T-helper 2 cell (primary cell): ENCODE data around the gene PLAGL2.

Experiments used
- DNase-seq, 5 experiments: peaks; one replicate each; pipeline versions ENCODE4 v3.0.0 to v3.0.0-alpha.2; 2012 to 2022

The PLAGL2 gene

DNA sequence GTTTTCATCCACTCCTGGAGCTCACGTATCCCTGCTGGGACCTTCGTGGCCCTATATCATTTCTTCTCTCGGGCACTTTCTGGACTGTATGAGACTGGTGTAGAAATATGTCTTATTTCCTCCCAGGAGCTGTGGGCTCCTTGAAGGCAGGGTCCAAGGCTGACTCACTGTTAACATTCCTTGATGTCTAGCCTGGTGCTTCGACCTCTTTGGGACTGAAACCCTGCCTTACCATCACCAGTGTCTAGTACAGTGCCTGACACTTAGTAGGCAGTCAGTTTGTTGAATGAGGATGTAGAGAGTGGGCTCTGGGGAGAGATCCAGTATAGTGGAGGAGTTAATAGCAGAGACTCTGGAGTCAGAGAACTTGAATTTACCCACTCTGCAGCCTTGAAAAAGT lies 23.7 kb upstream of the PLAGL2 start:
- DNase-seq = no peak

DNA sequence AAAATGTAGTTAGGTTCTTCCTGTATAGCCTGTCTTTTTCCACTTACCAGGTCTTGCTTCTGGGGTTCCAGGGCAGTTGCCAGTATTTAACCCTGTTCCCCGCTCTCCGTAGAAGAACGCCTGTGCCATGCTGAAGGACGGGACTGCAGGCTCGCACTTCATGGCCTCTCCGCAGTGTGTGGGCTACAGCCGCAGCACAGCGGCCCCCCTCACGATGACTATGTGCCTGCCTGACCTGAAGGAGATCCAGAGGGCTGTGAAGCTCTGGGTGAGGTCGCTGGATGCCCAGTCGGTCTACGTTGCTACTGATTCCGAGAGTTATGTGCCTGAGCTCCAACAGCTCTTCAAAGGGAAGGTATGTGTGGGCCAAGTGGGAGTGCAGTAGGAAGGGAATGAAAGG lies 23.2 kb upstream of the PLAGL2 start:
- no peak for DNase-seq

DNA sequence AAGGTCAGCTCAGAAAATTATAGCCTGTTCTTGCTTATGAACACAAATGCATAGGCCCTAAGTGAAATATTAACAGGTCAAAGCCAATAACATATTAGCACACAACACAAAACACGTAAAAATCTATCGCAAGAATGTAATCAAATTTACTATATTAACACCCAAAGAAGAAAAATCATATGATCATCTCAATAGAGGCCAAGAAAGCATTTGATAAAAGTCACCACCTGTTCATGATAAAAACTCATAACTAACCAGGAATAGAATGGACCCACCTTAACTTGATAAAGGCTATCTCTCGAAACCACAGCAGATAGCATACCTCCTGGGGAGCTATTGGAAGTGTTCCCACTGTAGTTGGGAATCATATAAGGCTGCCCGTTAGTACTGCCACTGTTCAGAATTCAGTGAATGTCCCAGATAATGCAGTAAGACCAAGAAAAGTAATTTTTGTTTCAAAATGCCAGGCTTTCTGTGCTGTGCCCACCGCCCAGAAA lies 21.8 kb upstream of the PLAGL2 start:
- DNase-seq = no peak

DNA sequence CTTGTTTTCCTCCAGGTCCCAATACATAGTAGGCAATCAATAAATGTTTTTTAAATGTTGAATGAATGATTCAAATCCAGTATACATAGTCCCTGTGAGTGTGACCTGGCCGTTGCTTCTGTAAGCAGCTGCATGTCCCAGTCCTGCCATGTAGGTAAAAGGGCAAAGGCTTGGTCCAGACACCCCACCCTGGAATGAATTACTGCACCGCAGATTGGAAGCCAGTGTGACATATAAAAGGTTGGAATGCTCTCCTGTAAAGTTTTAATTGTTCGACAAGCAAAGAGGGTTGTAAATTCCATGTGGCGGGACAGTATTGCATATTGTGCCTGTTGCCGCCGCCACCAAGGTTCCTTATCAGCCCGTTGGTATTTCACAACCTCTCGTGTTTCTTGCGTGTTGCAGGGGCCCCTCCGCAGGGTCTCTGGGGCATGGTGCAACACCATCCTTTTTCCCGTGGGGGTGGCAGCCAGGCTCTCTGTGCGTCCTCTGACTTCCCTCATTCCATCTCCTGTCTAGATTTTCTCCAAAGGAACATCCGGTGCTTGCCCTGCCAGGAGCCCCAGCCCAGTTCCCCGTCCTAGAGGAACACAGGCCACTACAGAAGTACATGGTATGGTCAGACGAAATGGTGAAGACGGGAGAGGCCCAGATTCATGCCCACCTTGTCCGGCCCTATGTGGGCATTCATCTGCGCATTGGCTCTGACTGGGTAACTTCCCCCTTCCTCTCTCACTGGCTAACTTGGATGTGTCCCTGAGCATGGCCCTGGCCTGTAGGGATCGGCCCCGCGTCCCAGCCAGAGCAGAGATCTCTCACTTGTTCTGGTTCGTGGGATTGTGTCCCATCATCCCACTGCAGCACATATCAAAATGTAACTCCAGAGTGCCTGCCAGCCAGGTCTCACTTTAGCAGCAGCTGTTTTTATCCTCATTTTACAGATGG lies 20.5 kb upstream of the PLAGL2 start:
- DNase-seq = no peak

DNA sequence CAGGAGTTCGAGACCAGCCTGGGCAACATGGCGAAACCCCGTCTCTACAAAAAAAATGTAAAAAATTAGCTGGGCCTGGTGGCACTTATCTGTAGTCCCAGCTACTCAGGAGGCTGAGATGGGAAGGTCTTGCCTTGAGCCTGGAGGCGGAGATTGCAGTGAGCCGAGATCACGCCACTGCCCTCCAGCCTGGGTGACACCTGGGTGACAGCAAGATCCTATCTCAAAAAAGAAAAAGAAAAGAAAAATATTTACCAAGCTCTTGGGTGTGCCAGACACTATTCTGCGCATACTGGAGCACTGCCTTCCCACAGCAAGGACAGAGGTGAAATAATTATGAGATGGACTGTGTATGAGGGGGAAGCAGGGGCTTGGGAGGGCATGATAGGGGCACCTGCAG lies 19.8 kb upstream of the PLAGL2 start:
- no peak for DNase-seq

DNA sequence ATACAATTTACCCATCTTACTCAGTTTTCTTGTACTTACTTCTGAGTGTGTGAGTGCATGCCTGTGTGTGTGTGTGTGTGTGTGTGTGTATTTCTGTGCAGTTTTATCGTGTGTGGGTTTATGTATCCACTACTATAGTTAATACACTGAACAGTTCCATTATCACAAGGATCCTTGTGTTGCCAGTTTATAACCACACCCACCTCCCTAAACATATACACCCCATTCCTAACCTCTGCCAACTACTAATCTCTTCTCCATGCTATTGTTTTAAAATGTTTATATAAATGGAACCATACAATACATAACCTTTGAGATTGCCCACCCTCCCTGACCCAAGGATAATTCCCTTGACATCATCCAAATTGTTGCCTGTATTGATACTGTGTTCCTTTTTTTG lies 18.8 kb upstream of the PLAGL2 start:
- DNase-seq = no peak

DNA sequence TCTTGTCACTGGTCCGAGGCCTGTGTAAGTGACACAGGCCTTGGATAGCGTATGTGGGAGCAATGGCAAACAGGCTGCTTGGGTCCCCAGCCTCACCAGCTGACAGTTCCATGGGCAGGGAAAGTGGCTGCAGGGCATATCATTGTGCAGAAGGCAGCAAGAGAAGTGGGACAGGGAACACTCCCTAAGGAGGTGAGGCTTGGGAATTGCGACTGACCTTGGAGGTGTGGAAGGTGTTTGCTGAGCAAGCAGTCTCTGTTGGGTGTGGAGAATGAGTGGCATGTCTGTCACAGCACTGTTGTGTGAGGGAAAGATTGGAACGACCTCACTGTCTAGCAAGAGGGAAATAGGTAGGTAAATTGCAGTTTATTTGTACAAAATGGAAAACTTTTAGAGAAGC lies 16.9 kb upstream of the PLAGL2 start:
- no peak for DNase-seq

DNA sequence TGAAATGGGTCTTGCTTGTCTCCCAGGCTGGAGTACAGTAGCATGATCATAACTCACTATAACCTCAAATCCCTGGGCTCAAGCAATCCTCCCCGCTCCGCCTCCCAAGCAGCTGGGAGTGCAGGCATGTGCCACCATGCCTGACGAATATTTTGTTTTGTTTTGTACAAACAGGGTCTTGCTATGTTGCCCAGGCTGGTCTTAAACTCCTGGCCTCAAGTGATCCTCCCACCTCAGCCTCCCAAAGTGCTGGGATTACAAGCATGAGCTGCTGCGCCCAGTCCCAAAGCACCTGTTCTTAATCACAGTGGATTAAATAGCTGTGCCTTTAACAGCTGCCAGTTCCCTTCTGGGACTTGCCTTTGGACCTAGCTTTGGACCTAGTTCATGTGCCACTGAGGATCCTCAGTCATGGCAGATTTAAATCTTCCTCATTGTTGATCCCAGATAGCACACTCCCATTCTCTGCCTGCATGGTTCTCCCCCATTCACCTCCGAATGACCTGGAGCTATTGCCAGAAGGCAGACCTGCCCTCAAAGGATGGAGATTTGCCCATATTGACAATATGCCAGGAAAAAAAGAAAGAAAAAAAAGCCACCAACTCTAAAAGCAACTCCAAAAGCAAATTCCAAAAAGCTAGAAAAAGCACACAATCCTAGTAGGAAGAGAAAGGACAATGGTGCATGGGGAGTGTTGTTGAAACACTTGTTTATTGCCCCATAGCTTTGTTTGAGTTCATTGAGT lies 10.8 kb upstream of the PLAGL2 start:
- no peak for DNase-seq

DNA sequence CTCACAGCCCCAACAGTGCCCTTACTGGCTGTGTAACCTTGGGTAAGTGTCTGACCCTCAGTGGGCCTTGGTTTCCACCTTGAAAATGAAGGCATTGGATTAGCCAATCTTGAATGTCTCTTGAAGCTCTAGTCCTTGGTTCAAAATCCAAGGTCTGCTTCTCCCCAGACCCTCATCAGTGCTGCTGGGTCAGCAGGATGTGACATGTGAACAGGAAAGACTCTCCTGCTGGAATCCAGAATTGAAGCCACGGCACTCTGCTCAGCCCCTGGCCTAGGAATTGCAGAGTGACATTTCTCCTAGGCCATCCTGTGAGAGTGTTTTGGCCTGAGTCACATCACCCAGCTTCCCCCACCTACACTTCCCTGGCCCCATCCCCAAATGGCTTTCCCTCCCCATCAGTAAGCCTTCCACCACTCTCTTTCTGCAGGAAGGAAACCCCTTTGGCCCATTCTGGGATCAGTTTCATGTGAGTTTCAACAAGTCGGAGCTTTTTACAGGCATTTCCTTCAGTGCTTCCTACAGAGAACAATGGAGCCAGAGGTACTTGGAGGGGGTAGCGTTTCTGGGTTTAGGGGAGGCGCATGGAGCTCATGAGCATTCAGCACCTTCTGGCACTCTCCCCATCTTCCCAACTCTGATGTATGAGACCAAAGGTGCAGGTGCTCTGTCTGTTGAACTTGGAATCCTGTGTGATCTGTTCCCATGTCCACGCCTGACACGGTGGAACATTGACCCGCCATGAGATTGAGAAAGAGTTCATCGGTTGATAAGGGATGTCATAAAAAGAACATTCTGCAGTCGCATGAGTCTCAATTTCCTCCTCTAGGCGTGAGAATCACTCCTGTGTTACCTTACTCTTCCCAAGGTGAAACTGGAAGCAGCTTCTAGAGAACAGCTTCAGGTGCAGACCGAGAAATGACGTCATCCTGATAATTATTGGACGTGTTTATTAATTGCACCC lies 8.9 kb upstream of the PLAGL2 start:
- no peak for DNase-seq

DNA sequence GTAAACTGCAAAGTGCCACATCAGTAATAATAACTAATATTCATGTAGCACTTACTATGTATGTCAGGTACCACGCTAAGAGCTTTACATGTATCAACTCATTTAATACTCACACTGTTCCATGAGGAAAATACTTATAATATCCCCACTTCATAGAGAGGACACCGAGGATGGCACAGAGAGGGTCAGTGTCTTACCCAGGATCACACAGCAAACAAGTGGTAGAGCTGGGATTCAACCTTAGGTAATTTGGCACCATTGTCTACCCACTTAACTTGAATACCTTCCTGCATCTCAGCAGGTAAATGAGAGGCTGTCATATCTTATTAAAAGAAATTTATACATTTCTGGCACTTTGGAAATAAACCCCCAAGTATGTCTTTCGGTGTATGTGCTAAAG lies 8.2 kb upstream of the PLAGL2 start:
- no peak for DNase-seq

DNA sequence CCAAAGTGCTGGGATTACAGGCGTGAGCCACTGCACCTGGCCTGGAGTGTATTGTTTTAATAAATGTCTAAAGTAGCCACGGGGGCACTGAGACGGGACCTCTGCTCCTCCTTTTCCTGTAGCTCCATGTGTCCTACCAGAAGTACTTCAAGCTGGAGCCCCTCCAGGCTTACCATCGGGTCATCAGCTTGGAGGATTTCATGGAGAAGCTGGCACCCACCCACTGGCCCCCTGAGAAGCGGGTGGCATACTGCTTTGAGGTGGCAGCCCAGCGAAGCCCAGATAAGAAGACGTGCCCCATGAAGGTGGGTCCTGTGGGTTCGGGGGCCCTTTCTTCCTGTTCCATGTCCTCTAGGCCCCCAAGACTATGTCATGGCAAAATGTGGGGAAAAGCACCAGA lies 7.6 kb upstream of the PLAGL2 start:
- DNase-seq = no peak

DNA sequence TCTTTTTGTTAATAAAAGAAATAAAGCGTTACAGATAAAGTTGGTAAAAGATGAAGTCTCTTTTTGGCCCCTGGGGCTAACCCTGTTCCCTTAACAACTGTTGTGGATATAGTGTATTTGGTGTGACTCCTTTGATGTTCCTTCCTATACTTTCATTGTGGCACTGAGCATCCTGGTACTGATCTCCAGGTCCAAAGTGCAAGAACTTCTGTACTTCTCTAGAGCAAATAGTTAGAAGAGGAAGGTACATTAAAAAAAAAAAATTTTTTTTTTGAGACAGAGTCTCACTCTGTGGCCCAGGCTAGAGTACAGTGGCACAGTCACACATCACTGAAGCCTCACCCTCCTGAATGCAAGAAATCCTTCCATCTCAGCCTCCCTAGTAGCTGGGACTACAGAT lies 6.3 kb upstream of the PLAGL2 start:
- DNase-seq = no peak

DNA sequence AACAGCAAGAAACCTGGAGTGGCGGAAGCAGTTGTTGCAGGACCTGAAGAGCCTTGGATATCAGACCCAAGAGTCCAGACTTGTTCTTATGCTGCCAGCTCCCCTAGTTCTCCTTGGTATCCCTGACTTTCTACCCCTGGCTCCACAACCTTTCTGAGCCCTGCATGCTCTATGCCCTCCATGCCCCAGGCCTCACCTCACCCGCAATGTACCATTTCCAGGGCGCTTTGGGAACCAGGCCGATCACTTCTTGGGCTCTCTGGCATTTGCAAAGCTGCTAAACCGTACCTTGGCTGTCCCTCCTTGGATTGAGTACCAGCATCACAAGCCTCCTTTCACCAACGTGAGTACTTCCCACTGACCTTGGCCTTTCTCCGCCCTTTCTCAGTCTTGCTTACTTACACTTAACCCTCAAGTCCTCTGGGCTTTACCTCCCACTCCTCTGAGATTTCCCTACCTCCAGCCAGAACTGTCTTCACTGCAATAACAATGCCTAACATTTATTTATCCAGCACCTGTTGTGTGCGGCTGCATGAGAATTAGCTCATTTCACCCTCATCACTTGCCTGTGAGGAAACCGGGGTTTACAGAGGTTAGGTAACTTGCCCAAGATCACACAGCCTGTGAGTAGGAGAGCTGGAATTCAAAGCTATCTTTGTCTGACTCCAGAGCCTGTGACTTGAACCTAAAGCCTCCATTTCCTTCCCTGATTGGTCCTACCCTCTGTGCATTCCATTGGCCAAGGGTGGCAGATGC lies 2.5 kb upstream of the PLAGL2 start:
- DNase-seq = no peak

DNA sequence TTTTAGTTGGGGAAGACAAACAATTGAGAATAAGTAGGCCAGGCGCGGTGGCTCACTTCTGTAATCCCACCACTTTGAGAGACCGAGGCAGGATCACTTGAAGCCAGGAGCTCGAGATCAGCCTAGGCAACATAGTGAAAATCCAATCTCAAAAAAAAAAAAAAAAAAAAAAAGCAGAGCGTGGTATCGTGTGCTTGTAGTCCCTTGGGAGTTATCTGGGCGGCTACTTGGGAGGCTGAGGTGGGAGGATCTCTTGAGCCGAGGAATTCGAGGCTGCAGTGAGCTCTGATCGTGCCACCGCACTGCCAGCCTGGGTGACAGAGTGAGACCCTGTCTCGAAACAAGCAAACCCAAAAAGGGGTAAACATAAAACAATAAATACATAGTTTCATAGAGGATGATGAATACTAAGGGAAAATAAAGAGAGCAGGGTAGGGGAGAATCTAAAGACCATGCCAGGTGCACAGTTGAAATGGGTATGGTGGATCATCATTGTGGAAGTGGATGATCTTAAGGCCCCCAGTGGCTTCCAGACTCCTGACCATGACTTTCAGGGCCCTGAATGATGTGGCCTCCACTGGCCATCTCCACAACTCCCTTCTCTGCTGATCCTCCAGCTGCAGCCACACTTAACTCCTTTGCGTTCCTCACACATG lies 1.1 kb upstream of the PLAGL2 start:
- no peak for DNase-seq

DNA sequence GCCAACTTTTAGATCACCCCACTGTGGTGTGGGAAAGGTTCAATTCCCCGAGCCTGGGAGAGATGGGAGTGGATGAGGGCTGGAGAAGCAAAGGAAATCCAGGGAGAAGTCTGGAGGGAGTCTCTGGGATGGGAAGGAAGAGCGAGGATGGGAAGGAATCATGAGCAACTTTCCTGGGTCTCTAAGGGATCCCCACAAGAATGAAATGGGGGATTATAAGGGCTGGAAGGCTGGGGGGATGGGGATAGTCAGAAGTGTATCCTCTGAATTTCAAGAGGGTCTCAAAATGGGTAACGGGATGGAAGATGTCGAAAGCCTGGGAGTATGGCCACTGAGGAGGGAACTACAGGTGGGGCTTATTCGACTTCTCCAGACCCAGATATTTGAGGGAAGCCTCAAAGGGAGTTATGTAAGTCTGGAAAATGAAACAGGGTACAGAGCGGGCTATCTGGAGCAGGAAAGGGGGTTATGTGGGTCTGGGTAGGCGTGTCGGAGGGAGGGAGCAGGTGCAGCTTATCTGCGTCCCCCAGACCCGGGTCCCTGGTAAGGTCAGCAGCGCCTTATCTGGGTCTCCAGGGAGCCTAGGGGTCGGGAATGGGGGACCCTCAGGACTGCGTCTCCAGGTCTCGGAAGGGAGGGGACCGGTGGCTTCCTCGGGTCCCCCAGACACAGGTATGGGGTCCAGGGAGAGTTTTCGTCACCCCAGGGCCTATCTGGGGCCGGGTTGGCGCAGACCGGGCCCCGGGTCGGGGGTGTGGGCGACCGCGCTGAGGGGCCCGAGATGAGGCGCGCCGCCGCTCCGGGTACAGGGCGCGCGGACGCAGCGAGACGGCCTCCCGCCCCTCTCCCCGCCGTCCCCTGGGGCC lies 550 bp downstream of the PLAGL2 start:
- peak in 1 of 5 experiments; percentile 13 for DNase-seq

DNA sequence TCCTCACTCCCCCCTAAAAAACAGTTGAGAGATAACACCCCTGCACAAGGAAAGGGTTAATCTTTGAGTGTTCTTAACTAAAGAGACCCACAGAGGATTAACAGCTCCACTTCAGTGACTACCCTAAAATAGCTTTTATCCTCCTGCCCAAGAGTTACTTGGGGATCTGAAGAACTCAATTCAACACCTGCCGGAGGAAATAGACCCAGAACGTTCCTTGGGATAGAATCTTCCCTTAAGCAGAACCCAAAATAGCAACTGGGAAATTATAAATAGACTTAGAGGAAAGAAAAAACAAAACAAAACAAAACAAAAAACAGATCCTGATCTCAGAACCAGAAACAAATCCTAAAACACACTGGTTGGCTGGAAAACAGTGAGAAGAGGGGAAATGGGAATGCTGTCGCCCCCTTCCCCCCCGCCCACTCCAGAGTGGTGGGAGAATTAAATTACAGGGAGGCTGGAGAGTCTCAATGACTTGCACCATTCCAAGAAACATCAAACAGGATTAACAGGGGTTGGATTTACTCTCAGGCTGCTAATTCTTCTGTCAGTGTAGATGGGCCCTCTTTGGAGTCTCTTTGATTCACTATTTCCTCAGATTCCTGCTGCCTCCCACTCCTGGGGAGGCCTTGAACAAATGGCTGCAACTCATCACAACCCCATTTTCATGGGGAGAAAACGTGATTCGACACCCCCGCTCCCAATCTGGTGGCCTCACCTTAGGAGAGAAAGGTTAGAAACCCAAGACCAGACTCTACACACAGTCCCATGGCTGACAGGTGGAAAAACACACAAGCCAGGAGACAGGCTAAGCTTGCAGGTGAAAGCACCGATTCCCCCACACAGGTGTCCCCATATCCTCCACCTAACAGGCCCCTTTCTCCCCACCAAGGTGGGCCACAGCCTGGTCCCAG lies 1.4 kb downstream of the PLAGL2 start:
- DNase-seq = no peak

DNA sequence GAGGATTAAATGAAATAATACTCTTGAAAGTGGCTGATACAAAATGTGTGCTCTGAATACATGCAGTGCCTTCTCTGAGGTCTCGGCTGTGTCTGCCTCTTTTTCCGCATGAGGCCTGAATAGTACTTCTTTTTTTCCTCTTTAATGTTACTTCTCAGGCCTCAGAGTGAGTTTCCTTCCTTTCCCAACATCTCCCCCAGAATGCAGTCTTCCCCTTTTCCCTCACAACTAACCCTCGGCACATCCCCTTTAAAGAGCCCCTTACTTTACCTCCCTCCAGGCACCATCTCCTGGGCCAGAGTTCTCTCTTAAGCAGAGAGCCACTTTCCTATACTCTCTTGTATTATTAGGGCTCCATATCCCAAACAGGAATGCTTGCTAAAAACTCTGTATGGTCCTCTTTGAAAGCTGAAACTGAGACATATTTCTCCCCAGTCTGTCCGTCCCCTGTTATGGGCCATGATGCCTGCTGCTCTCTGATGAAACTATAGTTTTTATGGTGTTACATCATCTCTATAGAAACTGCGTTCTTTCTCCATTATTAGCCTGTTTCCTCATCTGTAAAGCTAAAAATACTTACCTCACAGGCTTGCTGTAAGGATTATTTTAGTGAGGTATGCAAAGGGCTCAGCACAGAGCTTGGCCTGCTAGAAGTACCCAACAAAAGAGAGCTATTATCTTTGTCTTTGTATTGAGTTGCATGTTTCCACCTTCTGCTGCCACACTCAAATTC lies 2.3 kb downstream of the PLAGL2 start:
- DNase-seq = no peak
